Measurements from ENCODE around the gene TTC28.
"Not testable (repeated sequence)": the region's sequence is repeated elsewhere in the genome, so short reads cannot be mapped to it uniquely, and the experiment has no call there.

Gene TTC28

GRCh38 chr22:28608546-28608945 lies 71.1 kb downstream of the TTC28 start:
- in situ Hi-C loops (cut with HindIII; ENCODE audit: low sequenced_read_pairs) = no loop called here

- in situ Hi-C loops (cut with HindIII; ENCODE audit: low sequenced_read_pairs) = no loop called here
Observed at GRCh38 chr22:28607795-28608194, 71.8 kb downstream of the TTC28 start.

- in situ Hi-C loops (cut with HindIII; ENCODE audit: low sequenced_read_pairs) = no loop called here
Observed at GRCh38 chr22:28604966-28605761, 74.5 kb downstream of the TTC28 start.

GRCh38 chr22:28601915-28602314 lies 77.7 kb downstream of the TTC28 start:
- in situ Hi-C loops (cut with HindIII; ENCODE audit: low sequenced_read_pairs) = no loop called here

GRCh38 chr22:28600546-28601143 lies 79.0 kb downstream of the TTC28 start:
- in situ Hi-C loops (cut with HindIII; ENCODE audit: low sequenced_read_pairs) = no loop called here

GRCh38 chr22:28599693-28600092 lies 79.9 kb downstream of the TTC28 start:
- in situ Hi-C loops (cut with HindIII; ENCODE audit: low sequenced_read_pairs) = loop anchor here (25.0 kb wide), 1 partner anchor 587 kb away; no protein-coding TSS in a partner anchor

GRCh38 chr22:28597665-28598064 lies 82.0 kb downstream of the TTC28 start:
- in situ Hi-C loops (cut with HindIII; ENCODE audit: low sequenced_read_pairs) = loop anchor here (25.0 kb wide), 1 partner anchor 585 kb away; no protein-coding TSS in a partner anchor

- in situ Hi-C loops (cut with HindIII; ENCODE audit: low sequenced_read_pairs) = loop anchor here (25.0 kb wide), 1 partner anchor 583 kb away; no protein-coding TSS in a partner anchor
Observed at GRCh38 chr22:28594797-28595462, 84.7 kb downstream of the TTC28 start.

- in situ Hi-C loops (cut with HindIII; ENCODE audit: low sequenced_read_pairs) = loop anchor here (25.0 kb wide), 1 partner anchor 582 kb away; no protein-coding TSS in a partner anchor
Observed at GRCh38 chr22:28594076-28594796, 85.4 kb downstream of the TTC28 start.

GRCh38 chr22:28593299-28593698 lies 86.3 kb downstream of the TTC28 start:
- in situ Hi-C loops (cut with HindIII; ENCODE audit: low sequenced_read_pairs) = loop anchor here (25.0 kb wide), 1 partner anchor 581 kb away; no protein-coding TSS in a partner anchor

- in situ Hi-C loops (cut with HindIII; ENCODE audit: low sequenced_read_pairs) = loop anchor here (25.0 kb wide), 1 partner anchor 577 kb away; no protein-coding TSS in a partner anchor
Observed at GRCh38 chr22:28589102-28589750, 90.4 kb downstream of the TTC28 start.

- in situ Hi-C loops (cut with HindIII; ENCODE audit: low sequenced_read_pairs) = loop anchor here (25.0 kb wide), 1 partner anchor 573 kb away; no protein-coding TSS in a partner anchor
Observed at GRCh38 chr22:28585324-28585723, 94.3 kb downstream of the TTC28 start.

- in situ Hi-C loops (cut with HindIII; ENCODE audit: low sequenced_read_pairs) = loop anchor here (25.0 kb wide), 1 partner anchor 571 kb away; no protein-coding TSS in a partner anchor
Observed at GRCh38 chr22:28582806-28583205, 96.8 kb downstream of the TTC28 start.

- in situ Hi-C loops (cut with HindIII; ENCODE audit: low sequenced_read_pairs) = loop anchor here (25.0 kb wide), 1 partner anchor 569 kb away; no protein-coding TSS in a partner anchor
Observed at GRCh38 chr22:28581016-28581415, 98.6 kb downstream of the TTC28 start.

- in situ Hi-C loops (cut with HindIII; ENCODE audit: low sequenced_read_pairs) = loop anchor here (25.0 kb wide), 1 partner anchor 564 kb away; no protein-coding TSS in a partner anchor
Observed at GRCh38 chr22:28576162-28576561, 103.5 kb downstream of the TTC28 start.

GRCh38 chr22:28574159-28574788 lies 105.4 kb downstream of the TTC28 start:
- in situ Hi-C loops (cut with HindIII; ENCODE audit: low sequenced_read_pairs) = no loop called here

GRCh38 chr22:28570696-28571373 lies 108.8 kb downstream of the TTC28 start:
- in situ Hi-C loops (cut with HindIII; ENCODE audit: low sequenced_read_pairs) = no loop called here

GRCh38 chr22:28568974-28569373 lies 110.7 kb downstream of the TTC28 start:
- in situ Hi-C loops (cut with HindIII; ENCODE audit: low sequenced_read_pairs) = not testable (repeated sequence)

- in situ Hi-C loops (cut with HindIII; ENCODE audit: low sequenced_read_pairs) = no loop called here
Observed at GRCh38 chr22:28568099-28568498, 111.5 kb downstream of the TTC28 start.
